ENCODE data around the gene ARHGDIG. TPM values are rescaled to one million over a fixed set of nuclear protein-coding genes. Genes with fewer than 3 reads are reported as not detected.
A peak's percentile ranks its signal among the peaks of the same experiment; 100 is the strongest.

The ARHGDIG gene
- total RNA-seq, 1 donor: not detected

GRCh38 chr16:317583-317982 lies 37.2 kb downstream of the ARHGDIG start:
- TF ChIP-seq CTCF (IDR thresholded peaks at IDR 0.05; ENCODE audit: insufficient read depth, low read depth, low read length): no peak
- no peak for DNase-seq (ENCODE audit: low read depth)
- H3K4me3 ChIP-seq (ENCODE audit: low read depth, low read length): no peak overlapping the region

- no peak overlapping the region for H3K4me3 ChIP-seq (ENCODE audit: low read depth, low read length)
- DNase-seq (ENCODE audit: low read depth): no peak
- peak; percentile 13 for TF ChIP-seq CTCF (IDR thresholded peaks at IDR 0.05; ENCODE audit: insufficient read depth, low read depth, low read length)
Measured at GRCh38 chr16:318628-319027, 38.2 kb downstream of the ARHGDIG start.

GRCh38 chr16:320206-320605 lies 39.8 kb downstream of the ARHGDIG start:
- no peak for TF ChIP-seq CTCF (IDR thresholded peaks at IDR 0.05; ENCODE audit: insufficient read depth, low read depth, low read length)
- H3K4me3 ChIP-seq (ENCODE audit: low read depth, low read length): no peak overlapping the region
- no peak for DNase-seq (ENCODE audit: low read depth)

GRCh38 chr16:321532-321931 lies 41.1 kb downstream of the ARHGDIG start:
- DNase-seq (ENCODE audit: low read depth): no peak
- no peak for TF ChIP-seq CTCF (IDR thresholded peaks at IDR 0.05; ENCODE audit: insufficient read depth, low read depth, low read length)
- no peak overlapping the region for H3K4me3 ChIP-seq (ENCODE audit: low read depth, low read length)

GRCh38 chr16:322476-323143 lies 42.2 kb downstream of the ARHGDIG start:
- TF ChIP-seq CTCF (IDR thresholded peaks at IDR 0.05; ENCODE audit: insufficient read depth, low read depth, low read length): no peak
- DNase-seq (ENCODE audit: low read depth): no peak
- H3K4me3 ChIP-seq (ENCODE audit: low read depth, low read length): no peak overlapping the region

- no peak for TF ChIP-seq CTCF (IDR thresholded peaks at IDR 0.05; ENCODE audit: insufficient read depth, low read depth, low read length)
- no peak for DNase-seq (ENCODE audit: low read depth)
- H3K4me3 ChIP-seq (ENCODE audit: low read depth, low read length): no peak overlapping the region
Measured at GRCh38 chr16:324201-324450, 43.7 kb downstream of the ARHGDIG start.
